ENCODE data around the gene CCDC81.

DNA sequence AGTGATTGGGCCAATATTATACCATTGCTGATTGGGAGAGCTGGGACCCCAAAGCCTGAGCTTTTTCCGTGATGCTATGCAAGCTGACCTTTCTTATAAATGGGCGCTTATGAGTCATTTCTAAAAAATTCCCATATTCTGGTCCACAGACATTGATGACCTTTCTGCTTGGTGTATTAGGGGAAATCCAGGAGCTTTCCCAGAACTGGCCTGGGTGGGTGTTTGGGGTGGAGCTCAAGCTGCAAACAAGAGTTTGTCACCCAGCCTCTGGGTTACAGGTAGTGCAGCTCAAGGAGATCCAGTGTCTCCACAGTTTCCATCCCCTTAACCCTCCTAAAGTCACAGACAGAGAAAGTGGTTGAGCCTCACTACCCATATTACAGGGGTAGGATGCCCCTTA lies 67.7 kb downstream of the CCDC81 start:
- TF ChIP-seq, protein P1, sequence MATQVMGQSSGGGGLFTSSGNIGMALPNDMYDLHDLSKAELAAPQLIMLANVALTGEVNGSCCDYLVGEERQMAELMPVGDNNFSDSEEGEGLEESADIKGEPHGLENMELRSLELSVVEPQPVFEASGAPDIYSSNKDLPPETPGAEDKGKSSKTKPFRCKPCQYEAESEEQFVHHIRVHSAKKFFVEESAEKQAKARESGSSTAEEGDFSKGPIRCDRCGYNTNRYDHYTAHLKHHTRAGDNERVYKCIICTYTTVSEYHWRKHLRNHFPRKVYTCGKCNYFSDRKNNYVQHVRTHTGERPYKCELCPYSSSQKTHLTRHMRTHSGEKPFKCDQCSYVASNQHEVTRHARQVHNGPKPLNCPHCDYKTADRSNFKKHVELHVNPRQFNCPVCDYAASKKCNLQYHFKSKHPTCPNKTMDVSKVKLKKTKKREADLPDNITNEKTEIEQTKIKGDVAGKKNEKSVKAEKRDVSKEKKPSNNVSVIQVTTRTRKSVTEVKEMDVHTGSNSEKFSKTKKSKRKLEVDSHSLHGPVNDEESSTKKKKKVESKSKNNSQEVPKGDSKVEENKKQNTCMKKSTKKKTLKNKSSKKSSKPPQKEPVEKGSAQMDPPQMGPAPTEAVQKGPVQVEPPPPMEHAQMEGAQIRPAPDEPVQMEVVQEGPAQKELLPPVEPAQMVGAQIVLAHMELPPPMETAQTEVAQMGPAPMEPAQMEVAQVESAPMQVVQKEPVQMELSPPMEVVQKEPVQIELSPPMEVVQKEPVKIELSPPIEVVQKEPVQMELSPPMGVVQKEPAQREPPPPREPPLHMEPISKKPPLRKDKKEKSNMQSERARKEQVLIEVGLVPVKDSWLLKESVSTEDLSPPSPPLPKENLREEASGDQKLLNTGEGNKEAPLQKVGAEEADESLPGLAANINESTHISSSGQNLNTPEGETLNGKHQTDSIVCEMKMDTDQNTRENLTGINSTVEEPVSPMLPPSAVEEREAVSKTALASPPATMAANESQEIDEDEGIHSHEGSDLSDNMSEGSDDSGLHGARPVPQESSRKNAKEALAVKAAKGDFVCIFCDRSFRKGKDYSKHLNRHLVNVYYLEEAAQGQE (IDR thresholded peaks at IDR 0.05; ENCODE audit: insufficient read depth in 1 of 2, low read depth in 2 of 2, low read length in 1 of 2) = no peak
- TF ChIP-seq, protein P2, sequence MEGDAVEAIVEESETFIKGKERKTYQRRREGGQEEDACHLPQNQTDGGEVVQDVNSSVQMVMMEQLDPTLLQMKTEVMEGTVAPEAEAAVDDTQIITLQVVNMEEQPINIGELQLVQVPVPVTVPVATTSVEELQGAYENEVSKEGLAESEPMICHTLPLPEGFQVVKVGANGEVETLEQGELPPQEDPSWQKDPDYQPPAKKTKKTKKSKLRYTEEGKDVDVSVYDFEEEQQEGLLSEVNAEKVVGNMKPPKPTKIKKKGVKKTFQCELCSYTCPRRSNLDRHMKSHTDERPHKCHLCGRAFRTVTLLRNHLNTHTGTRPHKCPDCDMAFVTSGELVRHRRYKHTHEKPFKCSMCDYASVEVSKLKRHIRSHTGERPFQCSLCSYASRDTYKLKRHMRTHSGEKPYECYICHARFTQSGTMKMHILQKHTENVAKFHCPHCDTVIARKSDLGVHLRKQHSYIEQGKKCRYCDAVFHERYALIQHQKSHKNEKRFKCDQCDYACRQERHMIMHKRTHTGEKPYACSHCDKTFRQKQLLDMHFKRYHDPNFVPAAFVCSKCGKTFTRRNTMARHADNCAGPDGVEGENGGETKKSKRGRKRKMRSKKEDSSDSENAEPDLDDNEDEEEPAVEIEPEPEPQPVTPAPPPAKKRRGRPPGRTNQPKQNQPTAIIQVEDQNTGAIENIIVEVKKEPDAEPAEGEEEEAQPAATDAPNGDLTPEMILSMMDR (IDR thresholded peaks at IDR 0.05) = no peak
- TF ChIP-seq SIN3A (IDR thresholded peaks at IDR 0.05; ENCODE audit: borderline replicate concordance, insufficient read depth, low read depth, low read length) (no peak), POLR2AphosphoS5 (IDR thresholded peaks at IDR 0.05; ENCODE audit: low read depth, low read length) (no peak)
